ENCODE measurements around the gene SZRD1. TPM values are rescaled to one million over a fixed set of nuclear protein-coding genes. Genes with fewer than 3 reads are reported as not detected.

SZRD1 gene
- total RNA-seq, 1 experiment from 2014 or later: 175 TPM

- no peak for DNase-seq (ENCODE audit: low read depth)
Observed at GRCh38 chr1:16436946-16437474, 70.0 kb downstream of the SZRD1 start, which contains the start of gene SPATA21. Gene SPATA21 (minus strand): TSS chr1:16437424. CDS start chr1:16431371, 6,053 bp downstream.

GRCh38 chr1:16438516-16438915, 71.5 kb downstream of the SZRD1 start:
- no peak for DNase-seq (ENCODE audit: low read depth)

- DNase-seq (ENCODE audit: low read depth): no peak
Observed at GRCh38 chr1:16438924-16439323, 71.9 kb downstream of the SZRD1 start.

- no peak for DNase-seq (ENCODE audit: low read depth)
Observed at GRCh38 chr1:16440131-16440469, 73.1 kb downstream of the SZRD1 start.

- peak; percentile 92 for DNase-seq (ENCODE audit: low read depth)
Observed at GRCh38 chr1:16440470-16441281, 73.6 kb downstream of the SZRD1 start, which contains the start of gene NECAP2. Gene NECAP2 (plus strand): TSS chr1:16440724. CDS start chr1:16440762, 38 bp downstream.

GRCh38 chr1:16441282-16441665, 74.2 kb downstream of the SZRD1 start:
- DNase-seq (ENCODE audit: low read depth): no peak

- no peak for DNase-seq (ENCODE audit: low read depth)
Observed at GRCh38 chr1:16442265-16442664, 75.2 kb downstream of the SZRD1 start.

- no peak for DNase-seq (ENCODE audit: low read depth)
Observed at GRCh38 chr1:16442941-16443340, 75.9 kb downstream of the SZRD1 start.

- DNase-seq (ENCODE audit: low read depth): no peak
Observed at GRCh38 chr1:16443975-16444770, 77.1 kb downstream of the SZRD1 start.

- no peak for DNase-seq (ENCODE audit: low read depth)
Observed at GRCh38 chr1:16445052-16445451, 78.0 kb downstream of the SZRD1 start.

- no peak for DNase-seq (ENCODE audit: low read depth)
Observed at GRCh38 chr1:16446116-16446515, 79.1 kb downstream of the SZRD1 start.

GRCh38 chr1:16447641-16448040, 80.6 kb downstream of the SZRD1 start:
- DNase-seq (ENCODE audit: low read depth): no peak

Other genes with a start within 250 kb of the SZRD1 start
- 99.1 and 114 TPM in 2 replicates for gene EPHA2, start 211.2 kb upstream of the SZRD1 start, total RNA-seq (2014; rRNA removed; shearing (Covaris generic))
- gene ARHGEF19, start 154.6 kb upstream of the SZRD1 start, total RNA-seq (2014; rRNA removed; shearing (Covaris generic)): not detected in 2 replicates
- 7.4 and 9.2 TPM in 2 replicates for gene CPLANE2, start 130.1 kb upstream of the SZRD1 start, total RNA-seq (2014; rRNA removed; shearing (Covaris generic))
- gene FBXO42, start 14.8 kb upstream of the SZRD1 start, total RNA-seq (2014; rRNA removed; shearing (Covaris generic)): 9.7 and 12.8 TPM in 2 replicates
- not detected in 2 replicates for gene SPATA21, start 70.2 kb downstream of the SZRD1 start, total RNA-seq (2014; rRNA removed; shearing (Covaris generic))
- 104 and 117 TPM in 2 replicates for gene NECAP2, start 73.5 kb downstream of the SZRD1 start, total RNA-seq (2014; rRNA removed; shearing (Covaris generic))
- gene RNU1-1, start 147.0 kb downstream of the SZRD1 start, total RNA-seq (2014; rRNA removed; shearing (Covaris generic)): under 0.01 TPM in 1 of 2 replicates, not detected in the other
- 15.8 and 16.5 TPM in 2 replicates for gene NBPF1, start 246.3 kb downstream of the SZRD1 start, total RNA-seq (2014; rRNA removed; shearing (Covaris generic))

All from HT1080 (cell line).